Endometrial microvascular endothelial cells (primary cell): Measurements from ENCODE around the gene OGDH. TPM values are rescaled to one million over a fixed set of nuclear protein-coding genes. Genes with fewer than 3 reads are reported as not detected.
"Not testable (repeated sequence)": the region's sequence is repeated elsewhere in the genome, so short reads cannot be mapped to it uniquely, and the experiment has no call there.

ENCODE experiments used
- in situ Hi-C: cut with HindIII; loops from 2 replicates; pipeline ENCODE4 v1.10.0; 2017; ENCODE audit warnings: low sequenced_read_pairs, low pct_unique_long_range_greater_than_20kb; ENCODE audit errors: inconsistent ontology term
- total RNA-seq: library from RNA; depleted of rRNA; stranded (reverse); fragments of >200 nt; gene quantifications from one replicate; pipeline ENCODE4 v1.2.3, GENCODE V29; 2015; ENCODE audit errors: inconsistent ontology term

The OGDH gene
- total RNA-seq, 1 donor from 2014 or later, result 116 TPM

DNA sequence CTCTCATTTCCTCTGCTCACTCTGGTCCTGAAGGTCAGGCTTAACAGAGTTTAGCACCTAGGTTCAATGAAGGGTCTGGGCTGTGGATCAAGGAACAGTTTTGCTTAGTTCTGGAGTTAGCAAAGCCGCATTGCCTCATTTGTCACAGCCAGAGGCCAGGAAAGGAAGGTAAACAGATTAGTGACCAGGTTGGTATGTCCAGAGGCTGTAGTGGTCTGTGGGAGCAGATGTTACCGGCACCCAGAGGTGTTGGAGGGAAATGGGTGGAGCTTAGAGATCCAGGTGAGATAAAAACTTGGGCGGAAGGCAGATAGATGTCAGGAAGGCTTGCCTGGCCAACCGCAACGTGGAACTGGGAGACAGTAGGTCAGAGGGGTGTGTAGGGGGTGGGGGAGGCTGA, 105.6 kb downstream of the OGDH start:
- in situ Hi-C loops, result no loop called here

DNA sequence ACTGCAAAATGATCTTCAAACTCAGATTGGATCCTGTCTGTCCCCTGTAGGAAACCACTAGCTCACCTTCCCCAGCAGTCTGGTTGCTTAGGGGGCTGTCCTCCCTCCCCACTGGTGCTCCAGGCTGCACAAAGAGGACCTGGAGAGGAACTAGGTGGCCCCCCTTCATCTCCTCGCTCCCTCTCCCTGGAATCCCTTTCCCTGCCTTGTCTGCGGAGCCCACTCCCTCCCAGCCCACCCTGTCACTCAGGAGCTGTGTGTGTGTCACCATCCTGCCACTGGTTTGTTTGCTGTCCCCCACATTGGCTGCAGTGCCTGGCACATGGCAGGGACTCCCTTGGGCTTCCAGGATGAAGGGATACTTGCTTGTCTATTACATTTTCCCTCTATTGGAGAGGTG, 106.7 kb downstream of the OGDH start:
- in situ Hi-C loops, result no loop called here

DNA sequence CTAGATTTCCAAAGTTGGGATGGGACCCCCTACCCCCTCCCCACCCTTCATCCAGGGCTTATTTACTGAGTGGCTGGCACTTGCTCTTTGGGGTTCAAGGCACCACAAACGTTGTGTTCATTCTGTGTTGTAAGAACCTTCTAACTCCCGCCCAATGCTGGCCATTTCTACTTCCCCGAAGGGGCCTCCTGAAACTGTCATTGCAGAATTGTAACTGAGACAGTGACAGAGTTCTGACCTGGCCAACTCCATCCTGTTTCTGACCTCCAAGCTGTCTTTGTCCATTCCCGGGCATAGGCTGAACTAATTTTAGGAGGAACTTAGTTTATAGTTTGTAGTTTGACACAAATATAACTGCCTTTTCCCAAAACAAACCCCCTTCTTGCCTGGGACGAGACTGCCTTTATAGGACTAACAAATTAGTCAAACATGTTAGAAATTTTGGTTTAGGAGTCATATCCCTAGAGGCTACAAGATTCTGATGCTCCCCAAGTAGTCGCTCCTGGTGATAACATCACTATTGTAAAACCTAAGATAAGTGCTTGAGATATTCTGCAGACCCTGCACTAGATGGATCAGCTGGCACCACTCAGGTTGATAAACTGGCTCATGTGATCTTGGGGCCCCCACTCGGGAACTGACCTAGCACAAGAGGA, 107.4 kb downstream of the OGDH start:
- in situ Hi-C loops, result no loop called here

DNA sequence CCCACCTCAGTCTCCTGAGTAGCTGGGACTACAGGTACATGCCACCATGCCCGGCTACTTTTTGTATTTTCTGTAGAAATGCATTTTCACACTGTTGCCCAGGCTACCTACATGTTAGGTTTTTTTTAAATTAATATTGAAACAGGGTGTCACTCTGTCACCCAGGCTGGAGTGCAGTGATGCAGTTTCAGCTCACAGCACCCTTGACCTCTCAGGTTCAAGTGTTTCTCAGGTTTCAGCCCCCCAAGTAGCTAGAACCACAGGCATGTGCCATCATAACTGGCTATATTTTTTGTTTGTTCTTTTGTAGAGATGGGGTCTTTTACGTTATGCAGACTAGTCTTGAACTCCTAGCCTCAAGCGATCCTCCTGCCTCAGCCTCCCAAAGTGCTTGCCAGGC, 109.8 kb downstream of the OGDH start:
- in situ Hi-C loops, result no loop called here

DNA sequence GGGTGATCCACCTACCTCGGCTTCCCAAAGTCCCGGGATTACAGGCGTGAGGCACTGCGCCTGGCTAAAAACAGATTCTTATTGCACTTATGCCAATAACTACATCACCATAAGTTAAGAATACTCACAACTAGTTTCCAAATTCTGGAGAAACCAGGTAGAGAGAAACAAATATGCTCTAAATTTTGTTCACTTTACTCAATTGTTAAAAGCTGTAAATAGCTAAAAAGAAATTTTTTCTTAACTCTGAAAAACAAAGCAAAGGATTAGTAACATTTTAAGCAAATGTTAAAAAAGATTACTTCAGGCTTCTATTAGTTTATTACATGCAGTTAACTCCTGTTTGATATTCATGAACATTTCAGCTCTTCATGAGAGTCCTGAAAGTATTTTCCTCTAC, 113.9 kb downstream of the OGDH start:
- in situ Hi-C loops, result no loop called here

DNA sequence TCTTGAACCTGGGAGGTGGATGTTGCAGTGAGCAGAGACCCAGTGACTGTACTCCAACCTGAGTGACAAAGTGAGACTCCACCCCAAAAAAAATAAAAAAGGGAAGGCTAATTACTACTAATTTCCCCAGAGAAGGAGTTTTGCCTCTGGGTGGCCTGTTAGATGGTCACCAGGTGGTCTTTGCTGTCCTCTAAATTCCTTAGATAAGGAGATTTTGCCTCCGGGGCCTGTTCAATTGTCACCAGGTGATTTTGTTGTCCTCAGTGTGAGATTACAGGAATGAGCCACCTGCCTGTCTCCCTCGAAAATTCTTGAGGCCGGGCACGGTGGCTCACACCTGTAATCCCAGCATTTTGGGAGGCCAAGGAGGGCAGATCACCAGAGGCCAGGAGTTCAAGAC, 117.8 kb downstream of the OGDH start:
- in situ Hi-C loops, result no loop called here

DNA sequence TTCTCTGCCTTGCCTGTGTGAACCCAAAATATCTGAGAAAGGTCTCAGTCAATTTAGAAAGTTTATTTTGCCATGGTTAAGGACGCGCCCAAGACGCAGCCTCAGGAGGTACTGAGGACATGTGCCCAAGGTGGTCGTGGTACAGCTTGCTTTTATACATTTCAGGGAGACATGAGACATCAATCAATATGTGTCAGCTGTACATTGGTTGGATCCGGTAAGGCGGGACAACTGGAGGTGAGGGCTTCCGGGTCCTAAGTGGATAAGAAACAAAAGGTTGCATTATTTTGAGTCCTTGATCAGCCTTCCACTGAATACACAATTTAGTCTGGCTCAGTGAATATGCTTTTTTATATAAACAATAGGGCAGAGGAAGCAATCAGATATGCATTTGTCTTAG, 119.8 kb downstream of the OGDH start:
- in situ Hi-C loops, result not testable (repeated sequence)

DNA sequence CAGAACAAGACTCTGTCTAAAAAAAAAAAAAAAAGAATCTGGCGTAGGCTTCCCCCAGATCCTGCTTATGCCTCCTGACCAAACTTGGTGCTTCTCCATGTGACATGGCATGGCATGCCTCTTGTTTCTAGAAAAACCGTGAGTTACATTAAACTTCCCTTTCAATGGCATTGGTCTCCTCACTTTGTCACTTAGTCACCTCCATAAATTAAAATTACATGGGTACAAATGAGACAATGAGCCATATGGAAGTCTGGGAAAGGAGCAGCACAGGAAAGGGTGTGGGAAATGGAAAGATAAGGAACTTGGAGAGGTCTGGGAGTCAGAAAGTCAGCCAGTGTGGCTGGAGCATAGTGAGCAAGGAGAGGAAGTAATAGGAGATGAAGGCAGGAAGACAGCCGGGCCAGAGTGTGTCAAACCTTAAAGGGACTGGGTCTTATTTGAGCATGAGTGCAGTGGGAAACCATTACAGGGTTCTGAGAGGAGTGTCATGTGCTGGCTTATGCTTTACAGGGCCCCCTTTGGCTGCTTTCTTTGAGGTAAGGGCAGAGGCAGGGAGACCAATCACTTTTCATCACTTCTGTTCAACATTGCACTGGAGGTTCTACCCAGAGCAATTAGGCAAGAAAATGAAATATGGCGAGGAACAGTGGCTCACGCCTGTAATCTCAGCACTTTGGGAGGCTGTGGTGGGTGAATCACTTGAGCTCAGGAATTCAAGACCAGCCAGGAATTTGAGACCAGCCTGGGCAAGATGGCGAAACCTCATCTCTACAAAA, 120.9 kb downstream of the OGDH start:
- in situ Hi-C loops, result no loop called here

DNA sequence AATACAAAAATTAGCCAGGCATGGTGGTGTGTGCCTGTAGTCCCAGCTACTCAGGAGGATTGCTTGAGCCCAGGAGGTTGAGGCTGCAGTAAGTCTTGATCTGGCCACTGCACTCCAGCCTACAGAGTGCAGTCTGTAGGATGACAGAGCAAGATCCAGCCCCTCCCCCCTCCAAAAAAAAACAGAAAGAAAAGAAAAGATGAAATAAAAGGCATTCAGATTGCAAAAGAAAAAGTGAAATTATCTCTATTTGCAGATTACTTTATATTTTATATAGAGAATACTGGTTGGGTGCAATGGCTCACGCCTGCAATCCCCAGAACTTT, 121.5 kb downstream of the OGDH start:
- in situ Hi-C loops, result no loop called here

DNA sequence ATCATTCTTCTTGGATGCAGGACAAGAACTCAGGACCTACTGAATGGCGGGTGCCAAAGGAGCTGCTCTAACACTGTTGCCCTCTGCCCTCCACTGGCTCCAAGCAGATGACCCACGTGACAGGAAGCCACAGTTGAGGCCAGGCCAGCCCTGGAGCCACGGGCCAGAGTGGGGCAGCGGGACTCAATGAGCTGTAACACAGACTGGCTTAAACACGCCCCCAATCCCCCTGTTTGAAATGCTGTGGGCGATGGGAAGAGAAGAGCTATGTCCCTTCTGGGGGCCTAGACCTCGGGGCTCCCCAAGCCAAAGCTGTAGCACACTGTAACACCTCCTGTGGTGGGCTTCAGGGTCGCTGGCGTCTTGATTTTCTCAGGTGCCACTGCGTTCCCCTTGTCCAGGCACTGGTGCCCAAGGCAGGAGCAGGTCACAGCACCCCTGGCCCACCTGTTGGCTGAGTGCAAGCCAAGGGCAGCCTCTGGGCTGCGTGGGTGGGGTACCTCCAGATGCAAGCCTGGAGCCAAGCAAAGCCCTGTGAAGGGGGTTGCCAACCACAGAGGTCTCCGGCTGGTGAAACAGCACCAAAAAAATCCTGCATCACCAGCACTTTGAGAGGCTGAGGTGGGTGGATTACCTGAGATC, 123.6 kb downstream of the OGDH start:
- in situ Hi-C loops, result no loop called here

DNA sequence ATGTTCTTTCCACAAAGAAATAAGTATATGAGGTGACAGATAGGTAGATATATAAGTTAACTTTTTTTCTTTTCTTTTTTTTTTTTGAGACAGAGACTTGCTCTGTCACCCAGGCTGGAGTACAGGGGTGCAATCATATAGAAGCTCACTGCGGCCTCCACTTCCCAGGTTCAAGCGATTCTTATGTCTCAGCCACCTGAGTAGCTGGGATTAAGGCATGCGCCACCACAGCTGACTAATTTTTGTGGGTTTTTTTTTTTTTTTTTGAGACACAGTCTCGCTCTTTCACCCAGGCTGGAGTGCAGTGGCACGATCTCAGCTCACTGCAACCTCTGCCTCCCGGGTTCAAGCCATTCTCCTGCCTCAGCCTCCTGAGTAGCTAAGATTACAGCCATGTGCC, 126.5 kb downstream of the OGDH start:
- in situ Hi-C loops, result not testable (repeated sequence)

DNA sequence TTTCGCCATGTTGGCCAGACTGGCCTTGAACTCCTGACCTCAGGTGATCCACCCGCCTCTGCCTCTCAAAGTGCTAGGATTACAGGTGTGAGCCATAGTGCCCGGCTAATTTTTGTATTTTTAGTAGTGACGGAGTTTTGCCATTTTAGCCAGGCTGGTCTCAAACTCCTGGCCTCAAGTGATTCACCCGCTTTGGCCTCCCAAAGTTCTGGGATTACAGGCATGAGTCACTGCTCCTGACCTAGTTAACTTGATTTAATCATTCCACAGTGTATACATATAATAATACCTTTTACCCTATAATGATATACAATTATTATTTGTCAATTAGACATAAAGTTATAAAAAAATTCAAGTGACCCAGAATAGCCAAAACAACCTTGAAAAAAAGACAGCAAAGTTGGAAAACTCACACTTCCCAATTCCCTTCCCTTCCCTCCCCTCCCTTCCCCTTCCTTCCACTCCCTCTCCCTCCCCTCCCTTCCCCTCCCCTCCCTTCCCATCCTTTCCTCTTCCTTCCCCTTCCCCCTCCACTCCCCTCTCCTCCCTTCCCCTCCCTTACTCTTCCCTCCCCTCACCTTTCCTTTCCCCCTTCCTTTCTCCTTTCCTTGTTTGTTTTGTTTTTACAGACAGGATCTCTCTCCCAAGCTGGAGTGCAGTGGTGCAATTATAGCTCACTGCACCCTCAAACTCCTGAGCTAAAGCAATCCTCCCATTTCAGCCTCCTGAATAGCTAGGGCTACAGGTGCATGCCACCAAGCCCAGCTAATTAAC, 127.5 kb downstream of the OGDH start:
- in situ Hi-C loops, result no loop called here

DNA sequence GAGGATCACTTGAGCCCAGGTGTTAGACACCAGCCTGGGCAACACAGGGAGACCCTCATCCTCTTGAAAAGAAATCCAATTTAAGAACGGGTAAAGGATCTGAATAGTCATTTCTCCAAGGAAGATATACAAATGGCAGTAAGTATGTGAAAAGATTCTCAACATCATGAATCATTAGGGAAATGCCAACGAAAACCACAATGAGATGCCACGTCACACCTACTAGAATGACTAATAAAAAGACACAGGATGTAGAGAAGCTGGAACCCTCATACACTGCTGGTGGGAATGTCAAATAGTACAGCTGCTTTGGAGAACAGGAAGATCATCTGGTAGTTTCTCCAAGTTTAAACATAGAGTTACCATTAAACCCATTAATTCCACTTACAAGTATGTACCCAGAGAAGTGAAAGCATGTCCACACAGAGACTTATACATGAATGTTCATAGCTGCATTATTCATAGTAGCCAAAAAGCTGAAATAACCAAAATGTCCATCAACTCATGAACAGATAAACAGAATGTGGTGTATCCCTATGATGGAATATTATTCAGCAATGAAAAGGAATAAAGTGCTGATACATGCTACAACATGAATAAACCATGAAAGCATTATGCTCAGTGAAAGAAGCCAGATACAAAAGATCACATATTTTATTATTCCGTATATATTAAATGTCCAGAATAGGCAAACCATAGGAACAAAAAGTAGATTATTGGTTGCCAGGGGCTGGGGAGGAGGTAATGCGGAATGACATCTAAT, 129.2 kb downstream of the OGDH start:
- in situ Hi-C loops, result no loop called here

DNA sequence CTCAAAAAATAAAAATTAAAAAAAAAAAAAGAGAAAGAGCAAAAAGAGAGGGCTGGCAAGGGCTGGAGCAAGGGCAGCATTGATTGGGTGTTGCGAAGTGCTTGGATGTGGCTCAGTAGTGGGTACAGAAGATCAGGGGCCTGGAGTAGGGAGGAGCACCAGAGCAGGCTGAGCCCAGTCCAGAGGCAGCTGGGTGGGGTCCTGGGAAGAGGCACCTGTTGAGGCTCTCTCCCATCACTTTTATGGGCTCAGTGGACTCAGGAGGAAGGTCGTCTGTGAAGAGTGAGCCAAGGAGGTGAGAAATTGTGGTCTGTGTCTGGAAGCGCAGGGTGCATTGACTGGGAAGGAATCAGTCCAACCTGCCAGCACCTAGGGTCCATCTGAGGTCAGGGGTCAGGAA, 130.5 kb downstream of the OGDH start:
- in situ Hi-C loops, result no loop called here

DNA sequence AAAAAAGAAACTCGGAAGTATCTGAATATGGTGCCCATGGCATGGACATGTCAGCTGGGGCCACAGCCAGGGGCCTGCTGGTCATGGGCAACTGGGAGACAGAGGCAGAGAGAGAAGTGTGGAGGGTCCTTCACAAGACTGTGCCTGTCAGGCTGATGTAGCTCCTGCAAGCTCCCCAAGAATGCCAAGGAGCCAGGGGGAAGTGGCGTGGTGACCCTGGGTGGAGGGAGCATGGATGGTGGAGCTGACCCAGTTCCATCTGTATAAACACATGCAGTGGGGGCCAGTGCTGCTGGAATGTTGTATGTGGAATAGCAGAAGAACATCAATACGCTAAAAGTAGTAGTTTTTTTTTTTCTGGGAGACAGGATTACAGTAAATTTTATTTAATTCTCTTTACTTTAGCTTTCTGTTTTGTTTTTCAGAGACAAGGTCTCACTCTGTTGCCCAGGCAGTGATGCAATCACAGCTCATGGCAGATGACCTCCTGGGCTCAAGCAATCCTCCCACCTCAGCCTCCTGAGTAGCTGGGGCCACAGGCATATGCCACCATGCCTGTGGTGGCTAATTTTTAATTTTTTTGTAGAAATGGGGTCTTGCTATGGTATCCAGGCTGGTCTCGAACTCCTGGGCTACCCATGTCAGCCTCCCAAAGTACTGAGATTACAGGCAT, 131.8 kb downstream of the OGDH start:
- in situ Hi-C loops, result no loop called here

DNA sequence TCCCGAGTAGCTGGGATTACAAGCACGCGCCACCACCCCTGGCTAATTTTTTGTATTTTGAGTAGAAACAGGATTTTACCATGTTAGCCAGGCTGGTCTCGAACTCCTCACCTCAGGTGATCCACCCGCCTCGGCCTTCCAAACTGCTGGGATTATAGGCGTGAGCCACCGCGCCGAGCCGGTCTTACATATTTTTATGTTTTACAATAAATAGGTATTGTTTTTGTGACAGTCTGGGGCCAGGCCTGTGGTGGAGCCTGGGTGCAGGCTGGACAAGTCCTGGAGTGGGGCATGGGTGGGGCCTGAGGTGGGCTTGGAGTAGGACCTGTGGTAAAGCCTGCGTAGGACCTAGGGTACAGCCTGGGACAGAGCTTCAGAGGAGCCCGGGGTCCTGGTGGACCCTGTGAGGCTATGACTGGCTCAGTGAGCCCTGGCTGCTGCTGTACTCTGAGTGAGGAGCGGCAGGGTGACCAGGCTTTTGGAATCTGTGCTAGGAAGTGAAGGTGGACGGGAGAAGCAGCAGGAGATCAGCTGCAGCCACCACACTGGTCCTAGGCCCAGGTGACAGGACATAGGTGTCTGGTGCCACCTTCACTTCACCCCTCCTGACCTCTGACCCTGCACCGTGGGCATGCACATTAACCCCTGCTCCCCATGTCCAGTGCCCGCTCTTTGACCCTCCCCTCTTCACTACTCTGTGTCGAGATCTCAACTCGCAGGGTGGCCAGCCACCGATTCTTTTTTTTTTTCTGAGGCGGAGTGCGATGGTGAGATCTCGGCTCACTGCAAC, 132.6 kb downstream of the OGDH start:
- in situ Hi-C loops, result no loop called here

DNA sequence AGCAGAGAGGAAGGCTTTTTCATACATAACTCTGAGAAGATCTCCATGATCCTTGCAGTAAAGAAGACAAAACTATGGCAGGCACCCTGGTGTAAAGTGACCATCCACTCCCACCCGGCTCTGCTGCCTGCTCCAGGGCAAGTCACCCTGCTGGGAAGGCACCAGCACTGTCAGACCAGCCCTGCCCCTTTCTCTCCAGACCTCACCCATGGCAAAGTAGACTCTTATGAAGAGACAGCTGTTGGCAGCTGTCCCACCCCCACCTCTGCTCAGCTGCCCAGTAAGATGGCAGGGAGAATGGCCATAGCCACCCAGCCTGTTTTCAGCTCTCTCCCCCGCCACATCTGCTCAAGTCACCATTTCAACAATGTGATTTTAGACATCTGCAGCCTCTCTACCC, 133.6 kb downstream of the OGDH start:
- in situ Hi-C loops, result no loop called here

DNA sequence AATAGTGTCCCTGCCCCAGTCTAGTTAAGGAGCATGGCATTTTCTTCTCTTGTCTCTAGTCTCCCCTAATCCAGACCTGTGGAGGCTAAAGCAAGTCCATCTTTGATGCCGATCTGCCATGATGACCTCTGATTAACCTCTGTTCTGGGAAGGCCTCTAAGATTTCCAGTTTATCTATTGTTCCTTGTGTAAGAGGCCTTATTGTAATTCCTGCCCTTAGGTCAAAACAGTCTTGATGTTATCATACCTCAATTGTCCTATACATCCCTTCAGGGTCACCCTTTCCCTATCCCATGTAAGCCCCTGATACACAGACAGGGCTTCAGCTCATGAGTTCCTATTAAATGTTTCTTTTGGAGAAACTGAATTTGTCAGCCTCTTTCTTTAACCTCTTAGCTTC, 137.3 kb downstream of the OGDH start:
- in situ Hi-C loops, result no loop called here
